ENCODE data around the gene TNS3. TPM values are rescaled to one million over a fixed set of nuclear protein-coding genes. Genes with fewer than 3 reads are reported as not detected.

TNS3 gene
- total RNA-seq, 1 donor from 2014 or later: 47.2 TPM

- ATAC-seq: no peak
- no peak for DNase-seq (ENCODE audit: low spot score)
These were observed 52.5 kb downstream of the TNS3 start for GRCh38 chr7:47529405-47529804.

DNA sequence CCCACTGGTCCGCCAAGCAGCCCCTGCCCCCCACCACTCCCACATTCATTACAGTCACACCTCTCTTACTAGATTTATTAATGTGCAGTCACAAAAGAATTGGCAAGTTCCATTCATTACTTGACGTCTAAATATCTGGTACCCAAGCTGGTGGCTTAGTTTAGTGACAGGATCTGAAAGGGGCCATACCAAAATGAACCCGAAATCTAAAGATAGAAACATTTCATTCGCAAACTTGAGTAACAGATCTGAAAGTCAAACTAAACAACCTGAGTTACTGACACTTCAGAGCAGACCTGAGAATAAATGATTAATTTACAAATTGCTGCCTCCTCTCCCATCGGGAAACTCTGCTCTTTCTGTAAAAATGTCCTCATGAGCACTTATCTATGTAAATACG lies 53.4 kb downstream of the TNS3 start:
- ATAC-seq: no peak
- no peak for DNase-seq (ENCODE audit: low spot score)

GRCh38 chr7:47526466-47526865 lies 55.4 kb downstream of the TNS3 start:
- DNase-seq (ENCODE audit: low spot score): peak; percentile 73
- ATAC-seq: peak; percentile 89

DNA sequence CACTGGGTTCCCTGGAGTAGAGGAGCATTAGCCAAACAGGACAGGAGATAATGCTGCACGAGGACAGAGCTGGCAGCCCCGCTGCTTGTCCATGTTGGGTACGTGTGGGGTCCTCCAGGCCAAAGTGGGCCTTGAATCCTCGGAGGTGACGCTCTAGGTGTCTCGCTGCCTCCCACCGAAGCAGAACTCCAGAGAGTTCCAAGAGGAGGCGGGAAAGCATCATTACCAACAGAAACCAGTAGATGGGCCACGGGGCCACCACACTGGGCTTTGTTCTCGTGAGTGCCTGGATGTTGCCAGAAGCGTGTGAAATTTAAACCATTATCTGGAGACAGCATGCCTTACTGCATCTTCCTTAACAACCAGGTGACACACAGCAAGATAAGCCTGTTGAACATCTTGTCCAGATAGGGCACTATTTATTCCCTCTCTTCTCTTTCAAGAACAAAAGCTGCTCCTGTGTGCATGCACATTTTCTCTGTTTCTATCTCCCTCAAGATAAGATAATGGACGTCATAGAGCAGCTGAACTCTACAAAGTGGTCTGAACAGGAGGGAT lies 56.8 kb downstream of the TNS3 start:
- DNase-seq (ENCODE audit: low spot score) (no peak), ATAC-seq (no peak)

- no peak for ATAC-seq
- no peak for DNase-seq (ENCODE audit: low spot score)
These were observed 58.5 kb downstream of the TNS3 start for GRCh38 chr7:47523401-47523800.

- ATAC-seq (no peak), DNase-seq (ENCODE audit: low spot score) (no peak)
These were observed 59.9 kb downstream of the TNS3 start for GRCh38 chr7:47521816-47522561.

GRCh38 chr7:47521011-47521795 lies 60.7 kb downstream of the TNS3 start:
- ATAC-seq: no peak

DNA sequence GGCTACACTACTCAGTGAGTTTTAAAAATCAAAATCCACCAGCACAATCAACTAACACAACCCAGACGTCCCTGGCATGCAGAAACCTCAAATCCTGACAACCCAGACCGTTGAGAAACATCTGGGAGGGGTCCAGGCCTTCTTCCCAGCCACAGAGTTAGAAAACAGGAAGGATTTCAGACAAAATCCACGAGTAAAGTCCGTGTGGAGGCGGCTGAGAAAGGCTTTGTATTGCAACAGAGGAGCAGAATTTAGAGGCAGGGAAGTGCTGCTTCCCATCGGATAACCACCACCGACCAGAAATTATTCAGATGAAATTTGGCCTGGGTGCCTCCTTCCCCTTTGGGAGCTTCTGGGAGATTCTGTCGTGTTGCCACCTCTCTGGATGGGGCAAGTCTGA lies 61.5 kb downstream of the TNS3 start:
- peak; percentile 58 for ATAC-seq
- peak; percentile 76 for DNase-seq (ENCODE audit: low spot score)

More at GRCh38 chr7:47521011-47521795, 60.7 kb downstream of the TNS3 start:
- no peak for DNase-seq (ENCODE audit: low spot score)

GRCh38 chr7:47518827-47519226 lies 63.1 kb downstream of the TNS3 start:
- no peak for DNase-seq (ENCODE audit: low spot score)
- ATAC-seq: peak; percentile 73

DNA sequence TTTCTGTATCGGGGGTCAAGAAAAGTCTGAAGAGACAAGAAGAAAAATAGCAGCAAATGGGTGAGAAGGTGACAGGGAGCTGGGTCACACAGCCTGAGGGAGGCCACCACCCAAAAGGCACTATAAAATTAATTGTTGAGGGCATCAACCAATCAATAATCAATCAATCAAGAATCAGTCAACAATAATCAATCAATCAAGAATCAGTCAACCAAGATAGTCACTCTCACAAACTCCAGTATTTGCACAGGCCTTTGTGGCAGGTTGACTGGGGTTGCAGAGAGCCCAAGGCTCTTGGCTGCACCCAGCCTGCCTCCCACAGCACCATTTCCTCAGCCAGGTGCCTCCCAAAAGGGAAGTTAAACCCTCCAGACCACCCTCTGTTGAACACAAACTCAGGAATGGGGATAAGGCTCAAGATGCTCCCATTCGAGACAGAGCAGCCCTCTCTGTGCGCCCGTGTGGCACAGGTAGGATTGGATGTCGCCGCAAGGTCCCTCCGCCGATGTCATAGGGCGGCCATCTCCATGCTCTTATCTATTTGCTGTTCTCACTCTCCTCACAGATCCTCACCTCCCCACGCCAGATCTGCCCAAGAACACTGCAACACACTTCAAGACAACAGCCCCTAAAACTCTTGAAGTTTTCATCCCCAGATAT lies 64.0 kb downstream of the TNS3 start:
- ATAC-seq: no peak
- no peak for DNase-seq (ENCODE audit: low spot score)

DNA sequence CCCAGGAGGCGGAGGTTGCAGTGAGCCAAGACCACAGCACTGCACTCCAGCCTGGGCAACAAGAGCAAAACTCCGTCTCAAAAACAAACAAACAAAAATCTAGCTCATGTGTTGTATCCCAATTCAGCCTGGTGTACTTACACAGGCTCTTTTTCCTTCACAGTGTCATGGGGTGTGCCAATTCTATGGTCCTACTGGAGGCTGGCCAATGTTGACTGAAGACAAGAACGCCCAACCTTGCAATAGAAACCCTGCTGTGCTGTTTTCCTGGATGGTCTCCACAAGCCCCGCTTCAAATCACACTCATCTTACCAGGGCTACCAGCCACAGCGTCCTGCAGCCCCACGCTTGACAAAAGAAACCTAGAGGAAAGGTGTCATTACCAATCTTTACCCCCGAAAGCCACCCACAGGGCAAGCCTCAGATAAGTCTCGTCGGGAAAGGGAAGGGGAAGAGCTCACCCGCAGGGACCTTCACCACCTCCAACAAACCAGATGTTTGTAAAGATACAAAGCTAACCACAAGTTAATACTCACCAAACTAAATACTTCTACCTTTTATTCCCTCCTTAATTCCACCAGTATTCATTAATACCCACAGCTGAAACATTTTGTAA lies 64.8 kb downstream of the TNS3 start:
- peak; percentile 57 for ATAC-seq
- DNase-seq (ENCODE audit: low spot score): peak; percentile 73

DNA sequence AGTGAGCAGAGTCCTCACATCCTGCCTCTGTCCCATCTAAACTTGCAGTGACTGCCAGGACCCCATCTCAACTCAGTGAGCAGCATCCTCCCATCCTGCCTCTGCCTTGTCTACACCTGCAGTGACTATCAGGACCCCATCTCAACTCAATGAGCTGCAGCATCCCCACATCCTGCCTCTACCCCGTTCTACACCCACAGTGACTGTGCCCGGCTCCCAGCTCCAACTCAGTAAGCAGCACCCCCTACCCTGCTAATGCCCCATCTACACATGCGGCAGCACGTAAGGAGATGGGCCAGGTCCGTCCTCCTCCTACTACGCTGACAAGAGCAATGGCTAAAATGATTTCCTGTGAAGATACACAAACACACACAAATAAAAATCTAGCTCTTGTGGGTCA lies 65.5 kb downstream of the TNS3 start:
- no peak for DNase-seq (ENCODE audit: low spot score)
- ATAC-seq: no peak

- ATAC-seq (no peak), DNase-seq (ENCODE audit: low spot score) (no peak)
These were observed 66.5 kb downstream of the TNS3 start for GRCh38 chr7:47515305-47515834.

GRCh38 chr7:47514818-47515217 lies 67.1 kb downstream of the TNS3 start:
- no peak for ATAC-seq
- no peak for DNase-seq (ENCODE audit: low spot score)

DNA sequence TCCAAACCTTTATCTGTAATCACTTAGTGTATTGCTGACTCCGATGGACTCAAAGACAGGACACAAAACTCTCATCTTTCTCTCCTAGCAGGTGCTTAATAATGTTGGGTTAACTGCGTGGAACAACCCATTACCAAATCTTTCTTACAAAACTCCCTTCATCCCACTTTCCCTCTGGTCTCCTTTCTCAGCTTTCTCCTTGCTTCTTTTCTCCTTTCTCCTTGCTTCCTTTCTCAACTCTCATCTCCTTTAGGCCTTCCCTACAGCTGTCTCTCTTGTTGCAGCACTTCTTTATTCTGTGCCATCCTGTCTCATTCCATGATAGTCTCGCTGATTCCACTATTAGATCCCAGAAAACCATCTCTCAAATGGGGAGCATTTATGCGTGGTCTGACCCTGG lies 67.5 kb downstream of the TNS3 start:
- ATAC-seq: no peak
- no peak for DNase-seq (ENCODE audit: low spot score)

DNA sequence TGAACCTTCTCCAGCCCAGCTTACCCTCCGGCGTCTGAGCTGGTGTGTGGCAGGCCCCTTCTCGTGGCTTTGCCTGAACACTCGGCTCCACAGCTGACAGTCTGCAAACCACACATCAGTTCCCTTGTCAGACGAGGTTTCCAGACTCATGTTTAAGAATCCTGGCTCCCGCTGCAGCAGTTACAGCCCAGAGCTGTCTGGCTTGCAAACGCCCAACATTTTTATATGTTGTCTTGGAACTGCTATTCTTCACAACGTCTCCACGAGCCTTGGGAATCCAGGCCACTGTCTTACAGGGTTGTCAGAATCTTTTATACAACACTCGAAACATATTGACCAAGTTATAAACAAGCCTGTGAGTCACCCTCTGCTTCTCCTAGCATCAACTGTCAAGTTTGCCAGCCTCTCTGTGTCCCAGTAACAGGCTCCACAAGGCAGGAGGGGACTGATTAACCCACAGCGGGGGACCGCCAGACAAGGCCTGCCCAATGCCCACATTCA lies 68.1 kb downstream of the TNS3 start:
- DNase-seq (ENCODE audit: low spot score) (no peak), ATAC-seq (no peak)

GRCh38 chr7:47512481-47513176 lies 69.3 kb downstream of the TNS3 start:
- DNase-seq (ENCODE audit: low spot score) (no peak), ATAC-seq (peak; percentile 20)

DNA sequence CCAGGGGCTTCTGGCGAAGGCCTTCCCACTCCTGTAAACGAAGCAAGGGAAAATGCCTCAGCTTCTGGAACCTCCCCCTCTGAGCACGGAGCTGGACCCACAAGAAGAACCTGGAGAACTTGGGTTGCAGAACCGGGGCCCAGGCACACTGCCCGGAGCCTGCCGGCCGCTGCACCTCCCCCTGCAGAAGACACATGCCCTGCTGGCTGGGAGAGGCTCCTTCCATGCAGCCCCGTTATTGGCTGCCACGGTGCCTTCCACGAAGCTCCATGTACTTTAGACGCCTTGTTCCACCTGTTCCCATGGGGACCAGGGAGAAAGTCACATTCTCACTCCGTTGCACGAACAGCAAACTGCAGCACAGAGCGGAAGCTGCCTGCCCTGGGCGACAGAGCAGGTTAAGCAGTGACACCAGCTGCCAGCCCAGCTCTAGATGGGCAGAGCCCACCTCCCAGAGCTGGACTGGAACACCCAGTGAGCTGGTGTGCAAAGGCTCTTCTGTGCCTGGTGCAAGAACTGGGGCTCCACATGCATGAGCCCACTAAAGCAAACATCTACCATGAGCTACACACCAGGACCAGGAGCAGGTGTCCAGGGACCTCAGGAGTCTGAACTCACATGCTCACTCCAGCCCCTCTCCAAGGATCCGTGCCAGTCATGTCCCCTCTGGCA lies 70.1 kb downstream of the TNS3 start:
- DNase-seq (ENCODE audit: low spot score) (peak; percentile 43), ATAC-seq (peak; percentile 57)

DNA sequence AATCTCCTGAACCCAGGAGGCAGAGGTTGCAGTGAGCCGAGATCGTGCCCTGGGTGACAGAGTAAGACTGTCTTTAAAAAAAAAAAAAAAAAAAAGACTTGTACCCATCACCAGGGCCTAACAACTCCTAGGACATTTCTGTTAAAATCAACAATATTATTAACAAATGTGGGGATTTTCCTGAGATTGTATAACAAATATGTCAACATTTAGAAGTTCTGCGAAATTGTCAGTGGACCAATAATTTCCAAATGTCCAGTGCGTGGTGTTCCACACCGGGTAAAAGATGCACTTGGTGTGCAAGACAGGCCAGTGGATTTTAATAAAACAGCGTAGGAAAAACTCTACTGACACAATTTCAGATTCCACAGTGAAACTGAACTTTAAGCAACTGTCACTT lies 71.1 kb downstream of the TNS3 start:
- no peak for ATAC-seq

More for the DNA sequence above, 71.1 kb downstream of the TNS3 start:
- no peak for DNase-seq (ENCODE audit: low spot score)
